Smooth muscle cell of bladder (primary cell): ENCODE measurements around the gene ZNF135. TPM values are rescaled to one million over a fixed set of nuclear protein-coding genes. Genes with fewer than 3 reads are reported as not detected.

ENCODE experiments used
- total RNA-seq: library from RNA; depleted of rRNA; stranded (reverse); fragments of >200 nt; gene quantifications from 2 replicates; pipeline ENCODE4 v1.2.3, GENCODE V29; 2014

The ZNF135 gene
- 4.2 and 5.0 TPM in 2 replicates for total RNA-seq

GRCh38 chr19:58059003-58059670 is at the start of gene ZNF135:
Gene ZNF135, plus strand, starts transcription at chr19:58059282. Its CDS starts 721 bp downstream, at chr19:58060003.

GRCh38 chr19:58033741-58034476 is 25.2 kb upstream of the ZNF135 start, which contains the start of gene ZSCAN1:
Gene ZSCAN1, plus strand, starts transcription at chr19:58034025. Its CDS starts 3,812 bp downstream, at chr19:58037837.

GRCh38 chr19:58097781-58098681 is 38.9 kb downstream of the ZNF135 start, which contains the start of gene ZSCAN18:
Gene ZSCAN18, minus strand, starts transcription at chr19:58098231. Its CDS starts 7,964 bp downstream, at chr19:58090267.

Other genes starting within 250 kb of the ZNF135 start
- 4.7 and 6.0 TPM in 2 replicates for gene ZNF552, start 244.4 kb upstream of the ZNF135 start, total RNA-seq
- gene ZNF587B, start 229.0 kb upstream of the ZNF135 start, total RNA-seq = 14.6 and 18.1 TPM in 2 replicates
- gene ZNF587, start 209.4 kb upstream of the ZNF135 start, total RNA-seq = 18.5 and 20.2 TPM in 2 replicates
- 3.4 and 3.7 TPM in 2 replicates for gene ZNF814, start 170.2 kb upstream of the ZNF135 start, total RNA-seq
- gene ZNF417, start 142.7 kb upstream of the ZNF135 start, total RNA-seq = 14.5 and 16.6 TPM in 2 replicates
- 5.0 and 6.3 TPM in 2 replicates for gene ZNF418, start 123.9 kb upstream of the ZNF135 start, total RNA-seq
- 3.6 and 3.8 TPM in 2 replicates for gene ZNF256, start 111.6 kb upstream of the ZNF135 start, total RNA-seq
- 0.14 and 0.18 TPM in 2 replicates for gene C19orf18, start 84.7 kb upstream of the ZNF135 start, total RNA-seq
- 10.8 and 14.7 TPM in 2 replicates for gene ZNF606, start 56.5 kb upstream of the ZNF135 start, total RNA-seq
- gene ZSCAN1, start 25.3 kb upstream of the ZNF135 start, total RNA-seq = not detected in 2 replicates
- gene ZSCAN18, start 38.9 kb downstream of the ZNF135 start, total RNA-seq = 25.7 and 27.4 TPM in 2 replicates
- gene ZNF329, start 91.5 kb downstream of the ZNF135 start, total RNA-seq = 12.5 and 13.1 TPM in 2 replicates
- 10.9 and 12.7 TPM in 2 replicates for gene ZNF274, start 123.8 kb downstream of the ZNF135 start, total RNA-seq
- 33.8 and 34.1 TPM in 2 replicates for gene ZNF544, start 169.6 kb downstream of the ZNF135 start, total RNA-seq
- gene ZNF8, start 219.7 kb downstream of the ZNF135 start, total RNA-seq = 3.0 and 3.1 TPM in 2 replicates
- gene ERVK3-1, start 246.1 kb downstream of the ZNF135 start, total RNA-seq = 20.2 and 24.7 TPM in 2 replicates